Dermis blood vessel endothelial cell (primary cell): ENCODE data around the gene BTBD16. TPM values are rescaled to one million over a fixed set of nuclear protein-coding genes. Genes with fewer than 3 reads are reported as not detected.
A peak's percentile ranks its signal among the peaks of the same experiment; 100 is the strongest.

Source experiments
- DNase-seq: peaks from one replicate; pipeline ENCODE4 v3.0.0; 2010
- total RNA-seq: library from RNA; depleted of rRNA; stranded (reverse); fragments of >200 nt; gene quantifications from 2 replicates; pipeline ENCODE4 v1.2.3, GENCODE V29; 2014

BTBD16 gene
- total RNA-seq, 1 donor from 2014 or later, result not detected

DNA sequence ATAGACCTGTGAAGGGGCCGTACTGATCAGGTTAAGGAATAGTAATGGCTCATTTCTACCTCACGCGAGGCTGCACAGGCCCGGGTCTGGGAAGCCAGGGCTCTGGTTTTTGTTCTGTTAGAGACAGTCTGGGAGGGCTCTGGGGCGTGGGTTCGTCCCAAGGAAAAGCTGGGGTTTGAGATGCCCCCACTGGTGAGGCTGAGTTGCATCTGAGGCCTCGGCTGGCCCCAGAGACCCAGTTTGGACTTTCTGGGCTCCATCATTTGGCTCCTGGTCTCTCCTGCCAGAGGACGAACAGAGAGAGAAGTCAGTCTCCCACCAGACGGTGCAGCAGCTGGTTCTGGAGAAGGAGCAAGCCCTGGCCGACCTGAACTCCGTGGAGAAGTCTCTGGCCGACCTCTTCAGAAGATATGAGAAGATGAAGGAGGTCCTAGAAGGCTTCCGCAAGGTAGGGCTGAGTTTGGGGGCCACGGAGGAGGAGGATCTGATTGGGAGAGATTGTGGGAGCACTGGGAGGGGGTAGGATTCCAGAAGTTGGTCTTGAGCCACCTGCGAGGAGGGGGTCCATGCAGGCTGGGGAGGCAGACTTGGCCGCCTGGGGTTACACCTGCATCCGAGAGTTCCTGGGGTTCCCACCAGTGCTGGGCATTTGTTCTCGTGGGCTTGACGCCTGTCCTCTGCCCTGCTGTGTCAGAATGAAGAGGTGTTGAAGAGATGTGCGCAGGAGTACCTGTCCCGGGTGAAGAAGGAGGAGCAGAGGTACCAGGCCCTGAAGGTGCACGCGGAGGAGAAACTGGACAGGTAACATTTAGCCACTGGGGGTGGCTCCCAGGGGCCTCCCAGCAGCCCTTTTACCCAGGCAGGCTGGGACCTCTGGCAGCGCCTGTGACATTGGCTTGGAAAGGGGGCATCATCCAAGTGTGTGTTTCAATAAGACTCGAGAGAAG, 22.5 kb upstream of the BTBD16 start:
- no peak for DNase-seq

DNA sequence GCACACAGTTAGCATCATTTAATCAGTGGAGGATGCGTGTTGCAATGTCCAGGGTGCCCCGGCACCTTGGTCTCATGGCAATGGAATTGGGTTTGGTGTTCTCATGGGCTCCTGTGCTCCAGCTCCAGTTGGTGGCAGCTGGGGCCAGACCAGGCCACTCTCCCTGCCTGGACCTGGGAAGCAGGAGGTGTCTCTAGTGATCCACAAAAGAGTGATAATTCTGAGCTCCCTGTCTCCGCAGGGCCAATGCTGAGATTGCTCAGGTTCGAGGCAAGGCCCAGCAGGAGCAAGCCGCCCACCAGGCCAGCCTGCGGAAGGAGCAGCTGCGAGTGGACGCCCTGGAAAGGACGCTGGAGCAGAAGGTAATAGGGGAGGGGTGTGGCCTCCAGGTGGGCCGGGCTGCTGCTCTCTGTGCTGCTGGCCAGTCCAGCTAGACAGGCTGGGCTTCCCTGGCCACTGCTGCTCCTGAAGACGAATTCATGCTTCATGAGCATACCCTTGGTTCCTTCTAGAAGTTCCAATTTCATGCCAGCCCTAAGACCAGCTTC, 21.7 kb upstream of the BTBD16 start:
- DNase-seq, result no peak

DNA sequence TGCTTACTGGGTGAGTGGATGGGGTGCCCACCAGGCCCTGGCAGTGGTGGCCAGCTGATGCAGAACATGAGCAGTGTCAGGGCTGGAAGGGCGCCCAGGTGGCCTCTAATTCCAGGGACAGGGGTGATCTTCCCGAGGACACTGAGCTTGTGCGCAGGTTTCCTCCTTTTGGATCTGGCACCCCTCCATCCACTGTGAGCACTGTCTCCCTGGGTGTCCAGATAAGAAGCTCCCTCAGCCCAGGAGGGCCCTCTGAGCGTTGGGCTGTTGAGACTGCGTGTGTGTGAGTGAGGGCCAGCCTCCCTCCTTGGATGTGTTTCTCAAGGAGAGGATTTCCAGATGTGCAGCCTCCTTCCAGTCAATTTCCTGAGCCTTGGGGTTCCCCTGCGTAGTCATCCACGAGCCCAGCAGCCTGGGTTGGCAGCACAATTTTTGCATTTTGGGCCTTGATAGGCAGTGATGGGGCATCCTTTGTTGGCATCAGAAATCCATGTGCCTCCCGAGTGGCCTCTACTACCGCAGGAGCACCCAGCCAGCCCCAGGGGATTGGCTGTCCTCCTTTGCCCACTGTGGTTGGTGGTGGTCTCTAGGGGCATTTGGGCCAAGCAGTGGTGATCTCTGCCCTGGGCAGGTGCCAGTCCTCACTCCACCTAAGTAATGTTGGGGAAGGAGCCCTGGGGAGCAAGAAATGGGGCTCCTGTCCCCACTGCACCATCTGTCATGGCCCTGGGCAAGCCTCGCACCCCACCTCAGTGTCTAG, 20.9 kb upstream of the BTBD16 start:
- DNase-seq, result no peak

DNA sequence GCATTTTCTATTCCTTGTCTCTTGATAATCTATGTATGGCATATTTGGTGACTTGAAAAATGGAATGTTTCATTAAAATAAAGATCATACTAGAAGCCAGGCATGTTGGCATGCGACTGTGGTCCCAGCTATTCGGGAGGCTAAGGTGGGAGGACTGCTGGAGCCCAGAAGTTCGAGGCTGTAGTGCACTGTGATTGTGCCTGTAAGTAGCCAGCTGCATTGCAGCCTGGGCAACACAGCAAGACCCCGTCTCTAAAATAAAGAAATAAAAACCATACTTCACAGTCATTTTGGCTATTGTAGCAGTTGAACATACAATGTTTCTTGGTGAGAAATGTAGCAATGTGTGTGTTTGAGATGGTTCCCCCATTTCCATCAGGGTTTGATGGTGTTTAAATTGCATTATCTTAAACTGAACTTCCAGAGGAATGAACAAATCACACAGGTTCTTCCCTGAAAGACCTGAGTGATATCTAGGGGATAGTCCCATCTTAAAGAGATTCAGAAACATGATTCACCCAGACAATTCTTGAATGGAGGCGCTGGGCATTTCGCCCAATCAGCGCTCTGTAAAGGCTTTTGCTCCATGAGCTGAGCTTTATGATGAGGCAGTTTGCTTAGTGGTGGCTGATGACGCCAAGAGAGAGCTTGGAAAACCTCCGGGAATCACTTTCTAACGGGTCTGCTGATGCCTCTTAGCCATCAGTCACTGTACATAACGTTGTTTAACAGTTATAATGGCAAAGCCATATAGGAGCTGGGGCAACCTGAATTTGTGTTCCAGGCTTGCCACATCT, 19.4 kb upstream of the BTBD16 start:
- DNase-seq, result no peak

DNA sequence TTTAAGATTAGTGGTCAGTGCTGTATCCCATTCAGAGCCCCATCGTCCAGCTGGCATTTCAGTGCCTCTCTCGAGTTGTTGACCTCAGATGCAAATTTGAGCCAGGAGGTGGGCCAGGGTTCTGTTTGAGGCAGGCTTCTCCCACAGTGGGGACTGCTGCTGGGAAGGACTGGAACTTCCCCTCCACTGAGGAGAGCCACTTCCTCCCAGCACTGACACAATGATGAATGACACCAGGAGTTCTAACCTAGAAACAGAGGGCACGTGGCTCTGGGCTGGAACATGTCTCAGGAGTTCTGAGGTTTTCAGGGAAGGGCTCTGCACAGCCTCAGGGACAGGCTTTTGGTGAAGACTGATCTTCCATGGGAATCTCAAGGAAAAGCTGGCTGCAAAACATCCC, 18.3 kb upstream of the BTBD16 start:
- peak; percentile 8 for DNase-seq

DNA sequence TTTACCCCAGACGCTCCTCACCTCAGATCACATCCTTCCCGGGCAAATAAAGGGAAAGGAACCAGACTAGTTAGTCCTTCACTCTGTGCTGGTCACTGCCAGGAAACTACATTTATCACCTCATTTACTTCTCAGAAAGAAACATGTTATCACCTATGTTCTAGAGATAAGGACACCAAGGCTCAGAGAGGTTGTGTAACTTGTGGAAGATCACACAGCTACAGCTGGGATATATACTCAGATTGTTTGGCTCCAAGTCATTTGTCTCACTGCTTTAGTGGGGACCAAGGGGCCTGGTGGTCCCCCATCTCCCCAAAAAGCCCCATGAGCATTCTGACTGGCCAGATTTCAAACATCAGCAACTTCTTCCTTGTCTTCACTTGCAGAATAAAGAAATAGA, 17.5 kb upstream of the BTBD16 start:
- no peak for DNase-seq

DNA sequence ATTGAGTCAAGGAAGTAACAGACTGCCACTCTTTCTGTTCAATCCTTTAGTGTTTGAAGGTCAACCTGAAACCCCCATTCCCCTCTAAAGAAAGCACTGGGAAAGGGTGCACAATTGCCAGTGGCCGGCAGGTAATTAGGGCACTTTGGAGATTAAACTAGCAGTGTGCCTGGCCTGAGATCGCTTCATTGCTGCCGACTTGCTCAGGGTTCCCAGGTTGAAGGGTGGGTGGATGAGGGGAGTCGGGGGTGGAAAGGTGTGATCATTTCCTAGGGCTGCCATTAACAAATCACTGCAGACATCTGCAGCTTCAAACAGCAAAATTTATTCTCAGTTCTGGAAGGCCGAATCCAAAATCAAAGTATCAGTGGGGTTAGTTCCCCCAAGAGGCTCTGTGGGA, 16.3 kb upstream of the BTBD16 start:
- DNase-seq, result no peak

DNA sequence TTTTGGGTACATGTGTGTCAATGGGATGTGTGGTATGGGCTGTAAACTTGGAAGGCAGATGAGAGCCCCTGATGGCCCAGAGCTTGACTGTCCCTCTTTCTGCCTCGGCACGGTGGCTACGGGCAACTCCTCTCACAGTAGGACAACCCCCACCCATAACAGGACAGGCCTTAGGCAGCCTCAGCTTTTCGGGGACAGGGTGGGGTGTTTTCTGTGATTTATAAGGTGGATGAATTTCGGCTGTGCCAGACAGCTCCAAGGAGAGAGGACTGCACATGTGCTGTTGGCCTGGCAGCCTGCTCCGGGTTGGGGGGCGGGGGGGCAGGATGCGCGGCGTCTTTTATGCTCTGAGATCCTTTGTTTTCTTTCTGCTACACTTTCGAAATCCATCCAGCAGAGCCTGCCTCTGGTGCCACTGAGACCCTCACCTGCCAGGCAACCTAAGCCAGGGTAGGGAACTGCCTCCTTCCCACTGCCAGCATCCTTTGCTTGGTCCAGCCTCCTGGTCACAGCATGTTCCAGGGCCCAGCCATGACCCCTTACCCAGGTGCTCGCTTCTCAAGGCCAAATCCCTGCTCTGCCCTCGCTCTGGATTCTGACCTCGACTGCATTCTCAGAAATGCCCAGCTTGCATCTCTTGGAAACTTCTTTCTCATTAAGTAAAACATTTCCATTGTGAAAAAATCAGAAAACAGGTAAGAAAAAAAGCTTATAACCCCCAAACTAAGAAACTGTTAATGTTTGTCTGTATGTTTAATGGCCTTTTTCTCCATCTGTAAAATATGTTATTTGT, 15.4 kb upstream of the BTBD16 start:
- DNase-seq, result no peak

DNA sequence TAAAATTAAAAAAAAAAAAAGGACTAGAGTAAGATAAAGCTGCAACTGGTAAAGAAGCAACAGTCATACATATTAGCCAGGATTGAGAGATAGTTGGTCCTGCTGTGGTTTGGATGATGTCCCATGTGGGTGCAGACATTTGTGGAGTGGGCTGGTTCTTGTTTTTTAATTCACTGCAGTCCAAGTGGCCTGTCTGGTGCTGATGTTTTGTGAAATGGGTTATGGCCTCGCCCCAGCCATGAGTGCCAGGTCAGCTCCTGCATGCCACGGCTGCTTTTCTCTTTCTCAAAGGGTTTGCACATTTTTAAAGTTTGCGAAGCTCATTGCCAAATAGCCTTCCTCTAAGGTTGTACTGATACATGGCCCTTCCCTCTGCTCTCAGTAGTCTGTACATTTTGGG, 14.1 kb upstream of the BTBD16 start:
- no peak for DNase-seq

DNA sequence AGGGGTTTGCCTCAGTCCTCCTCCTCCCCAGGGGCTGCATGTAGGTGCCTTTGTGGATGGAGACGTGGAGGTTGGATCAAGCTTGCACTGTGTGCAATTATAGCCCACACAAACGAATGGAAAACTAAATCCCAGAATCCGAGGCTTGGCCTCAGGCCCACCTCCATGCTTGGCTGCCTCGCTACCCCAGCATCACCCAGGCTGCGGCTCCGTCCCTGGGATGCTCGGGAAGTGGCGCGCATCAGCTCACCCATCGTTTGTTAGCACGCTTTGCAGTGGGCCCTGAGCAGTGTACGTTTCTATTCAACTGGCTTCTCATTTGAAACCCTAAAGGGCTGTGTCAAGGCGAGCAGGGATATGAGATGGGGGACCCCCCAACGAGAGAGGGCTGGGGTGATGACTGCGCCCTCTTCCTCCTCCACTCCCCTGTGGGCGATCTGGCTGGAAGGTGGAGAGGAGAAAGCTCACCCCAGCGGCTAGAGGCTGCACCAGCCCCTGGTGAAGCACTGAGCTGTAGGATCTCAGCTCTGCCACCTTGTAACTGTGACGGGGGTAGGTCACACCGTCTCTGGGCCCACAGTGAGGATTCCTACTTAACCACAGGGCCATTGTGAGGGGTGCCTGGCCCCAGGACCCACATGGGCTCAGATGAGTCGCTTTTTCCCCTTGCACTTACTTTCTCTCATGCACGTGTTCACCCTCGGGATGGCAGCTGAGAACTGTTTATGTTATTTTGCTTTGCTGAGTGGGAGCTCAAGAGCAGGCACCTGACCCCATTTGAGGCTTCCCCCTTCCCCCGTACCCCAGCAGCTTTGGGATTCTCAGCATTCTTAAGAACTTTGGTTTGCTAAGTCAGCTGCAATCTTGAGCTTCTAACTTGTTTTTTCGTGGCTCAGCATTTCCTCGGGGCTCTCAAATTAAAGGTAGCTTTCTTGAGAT, 12.7 kb upstream of the BTBD16 start:
- no peak for DNase-seq

DNA sequence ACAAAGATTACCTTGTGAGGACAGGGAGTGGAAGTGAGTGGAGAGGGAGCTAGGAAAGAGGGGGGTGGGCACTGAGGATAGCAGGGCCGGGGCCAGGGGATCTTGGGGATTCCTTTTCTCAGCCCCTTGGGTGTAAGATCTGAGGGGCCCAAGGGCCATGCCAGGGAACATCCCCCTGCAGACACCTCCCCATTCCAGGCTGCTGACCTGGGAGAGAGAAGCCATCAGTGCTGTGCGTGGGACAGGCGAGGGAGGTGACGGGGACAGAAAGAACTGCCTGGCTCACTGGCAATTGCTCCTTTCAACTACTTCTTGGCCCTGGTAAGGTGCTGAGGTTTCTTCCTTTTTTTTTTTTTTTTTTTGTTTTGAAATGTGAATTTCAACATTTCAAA, 12.0 kb upstream of the BTBD16 start:
- DNase-seq, result no peak

DNA sequence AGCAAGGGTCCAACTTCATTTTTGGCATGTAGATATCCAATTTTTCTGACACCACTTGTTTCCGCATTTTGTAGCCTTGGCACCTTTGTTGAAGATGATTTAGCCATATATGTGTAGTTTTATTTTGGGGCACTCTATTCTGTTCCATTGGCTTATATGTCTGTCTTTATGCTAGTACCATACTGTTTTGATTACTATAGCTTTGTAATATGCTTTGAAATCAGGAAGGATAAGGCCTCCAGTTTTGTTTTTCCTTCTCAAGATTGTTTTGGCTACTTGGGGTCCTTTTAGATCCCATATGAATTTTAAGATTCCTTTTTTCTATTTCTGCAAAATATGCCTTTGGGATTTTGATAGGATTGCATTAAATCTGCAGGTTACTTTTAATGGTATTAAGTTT, 9.5 kb upstream of the BTBD16 start:
- no peak for DNase-seq

DNA sequence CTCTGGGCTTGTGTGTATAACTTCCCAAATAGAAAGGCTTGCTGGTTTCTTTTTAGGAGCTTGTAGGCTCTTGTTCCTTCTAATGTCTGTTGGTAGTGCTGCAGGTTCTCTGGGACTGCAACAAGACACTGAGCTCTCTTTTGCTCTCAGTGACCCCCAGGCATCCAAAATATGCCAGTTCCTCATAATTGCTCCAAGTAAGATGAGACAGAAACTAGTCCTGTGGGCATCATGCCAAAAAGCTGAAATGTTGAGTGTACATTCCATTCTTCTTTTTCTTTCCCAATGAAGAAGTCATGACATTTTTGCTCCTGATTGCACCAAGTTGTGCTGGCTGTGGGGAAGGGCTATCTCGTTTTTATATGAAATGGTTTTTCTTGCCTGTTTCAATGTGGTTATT, 7.1 kb upstream of the BTBD16 start:
- DNase-seq, result peak; percentile 32

DNA sequence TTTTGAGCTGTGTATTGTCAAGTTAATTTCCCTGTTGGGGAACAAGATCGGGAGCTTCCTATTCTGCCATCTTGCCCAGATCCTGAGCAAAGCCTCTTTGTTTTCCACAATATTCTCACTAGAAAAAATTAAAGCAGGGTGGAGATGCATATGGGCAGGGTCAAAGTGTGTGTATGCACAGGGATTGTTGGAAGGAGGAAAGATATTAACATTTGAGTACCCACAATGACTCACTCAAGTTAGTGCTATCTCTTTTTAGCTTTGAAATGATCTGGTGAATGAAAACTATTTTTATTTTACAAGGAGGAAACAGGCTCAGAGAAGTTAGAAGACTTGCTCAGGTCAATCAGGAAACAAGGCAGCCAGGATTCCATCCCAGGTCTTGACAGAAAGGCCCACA, 6.7 kb upstream of the BTBD16 start:
- DNase-seq, result no peak

DNA sequence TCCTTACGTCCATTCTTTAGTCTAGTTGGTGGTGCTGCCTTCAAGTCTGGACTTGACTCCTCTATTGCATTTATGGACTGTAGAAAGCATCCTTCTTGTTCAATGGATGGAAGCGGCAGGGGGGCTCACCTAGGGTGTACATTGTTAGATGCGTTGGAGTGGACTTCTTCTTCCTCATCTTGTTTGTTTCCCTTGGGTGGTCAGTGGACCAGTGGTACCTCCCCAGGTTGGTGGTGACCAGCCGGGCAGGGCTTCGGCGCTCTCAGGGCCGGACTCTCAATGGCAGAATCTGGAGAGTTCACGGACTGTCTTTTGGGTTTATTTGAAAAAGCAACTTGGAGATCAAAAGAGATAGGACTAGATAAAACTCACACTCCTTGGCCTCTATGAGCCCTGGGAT, 6.2 kb upstream of the BTBD16 start:
- DNase-seq, result no peak

DNA sequence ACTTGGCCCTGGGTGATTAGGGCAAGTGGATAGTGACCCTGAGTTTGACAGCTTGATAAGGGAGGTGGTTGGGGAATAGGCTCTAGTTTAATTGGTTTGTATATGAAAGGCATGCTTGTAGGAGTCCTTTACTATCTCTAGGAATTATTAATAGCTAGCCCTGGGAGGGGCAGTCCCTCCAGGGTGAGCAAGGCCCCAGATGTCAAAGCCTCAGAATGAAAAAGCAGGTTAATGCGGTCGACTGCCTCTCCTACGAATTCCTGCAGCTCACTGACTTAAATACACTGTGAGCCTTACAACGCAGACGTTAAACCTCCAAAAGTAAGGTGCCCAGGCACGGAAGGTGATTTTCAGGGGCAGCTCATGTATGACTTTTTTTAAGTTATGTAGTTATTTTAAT, 5.2 kb upstream of the BTBD16 start:
- DNase-seq, result no peak

DNA sequence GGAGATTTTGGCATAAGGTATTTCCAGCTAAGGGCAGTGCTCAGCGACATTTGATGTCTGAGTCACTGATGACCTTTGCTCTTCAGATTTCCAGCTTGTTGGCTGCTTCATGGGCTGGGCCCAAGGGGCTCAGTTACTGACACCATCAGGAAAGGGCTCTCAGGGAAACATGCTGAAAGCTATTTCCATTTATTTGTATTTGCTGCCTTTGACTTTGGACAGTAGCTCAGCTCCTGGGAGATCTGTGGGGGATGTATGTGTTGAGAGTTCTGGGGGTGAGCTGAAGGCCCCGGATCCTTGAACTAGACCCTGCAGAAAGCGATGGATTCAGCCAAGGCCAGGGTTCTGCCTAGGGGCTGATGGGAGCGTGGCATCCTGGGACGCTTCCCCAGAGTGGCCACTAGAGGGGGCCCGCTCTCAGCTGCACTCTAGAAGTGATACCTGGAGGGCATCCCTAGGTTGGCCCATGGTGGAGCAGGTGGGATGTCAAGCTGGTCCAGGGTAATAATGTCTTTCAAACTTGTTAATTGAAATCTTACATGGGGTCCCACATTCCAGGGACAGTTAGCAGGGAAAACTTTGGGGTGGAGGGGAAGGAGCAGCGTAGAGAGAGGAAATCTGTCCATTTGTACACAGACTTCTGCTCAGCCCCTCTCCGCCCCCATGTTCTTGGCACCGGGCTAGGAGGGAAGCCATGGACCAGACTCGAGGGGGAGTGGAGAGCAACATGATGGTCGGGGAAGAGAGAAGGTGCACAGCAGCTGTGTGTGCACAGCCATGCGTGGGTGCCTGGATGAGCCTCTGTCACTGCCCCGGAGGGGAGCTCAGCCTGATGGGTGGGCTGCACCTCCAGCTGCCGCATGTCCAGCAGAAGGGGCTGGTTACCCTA, 3.0 kb upstream of the BTBD16 start:
- peak; percentile 67 for DNase-seq

DNA sequence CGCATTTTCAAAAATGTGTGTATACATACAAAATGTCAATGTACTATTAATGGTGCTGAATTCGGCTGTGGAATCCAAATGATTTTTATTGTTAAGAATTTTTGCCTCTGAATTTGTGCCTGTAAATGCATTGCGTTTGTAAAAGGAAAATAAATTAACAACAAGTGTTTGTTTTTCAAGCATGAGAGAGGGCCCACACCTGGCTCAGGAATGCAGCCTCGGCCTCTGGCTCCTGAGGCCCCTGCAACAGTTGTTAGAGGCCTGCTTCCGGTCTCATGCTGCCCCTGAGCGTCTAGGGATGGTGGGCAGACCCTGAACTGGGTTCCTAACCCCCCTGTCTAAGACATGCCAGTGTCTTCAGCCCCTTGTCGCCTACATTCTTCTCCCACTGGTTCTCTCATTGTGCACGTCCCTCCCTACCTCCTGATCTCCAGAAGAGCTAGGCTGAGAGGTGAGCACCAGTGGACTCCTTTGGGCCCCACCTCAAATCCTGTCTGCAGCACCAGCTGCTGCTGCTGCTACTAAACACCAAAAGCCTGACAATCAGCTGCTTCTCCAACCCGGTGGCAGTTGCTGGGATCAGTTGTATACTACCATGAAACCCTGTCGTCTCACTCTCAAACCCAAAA, 1.9 kb upstream of the BTBD16 start:
- DNase-seq, result no peak

DNA sequence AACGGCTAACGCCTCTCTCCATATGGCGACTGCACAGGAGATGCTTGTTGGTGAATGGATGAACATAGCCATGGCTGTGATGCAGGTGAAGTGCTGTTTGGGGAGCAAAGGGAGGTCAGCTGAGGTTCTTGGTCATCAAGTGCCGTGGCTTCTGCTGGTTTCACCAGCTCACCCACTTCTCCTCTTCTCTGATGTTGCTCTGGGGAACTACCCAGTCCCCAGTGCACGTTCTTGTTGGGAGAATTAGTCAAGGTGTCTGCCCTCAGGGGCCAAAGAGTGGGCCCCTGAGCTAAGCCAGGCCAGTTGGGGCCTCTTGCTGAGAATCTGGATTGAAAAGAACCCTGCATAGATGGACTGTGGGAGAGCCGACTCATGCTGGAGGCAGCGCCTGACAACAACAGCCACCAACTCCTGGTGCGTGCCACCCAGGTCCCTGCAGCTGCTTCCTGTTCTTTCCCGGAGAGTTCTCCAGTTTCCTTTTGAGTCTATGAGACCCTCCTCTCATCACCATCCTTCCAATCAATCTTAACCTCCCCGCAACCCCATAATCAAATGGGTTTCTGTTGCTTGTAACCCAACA, 3.0 kb downstream of the BTBD16 start:
- DNase-seq, result peak; percentile 22
